ENCODE data around the gene SPEG.

SPEG gene

GRCh38 chr2:219517954-219518778 is 83.5 kb downstream of the SPEG start:
- DNase-seq: no peak

GRCh38 chr2:219519526-219519916 is 84.9 kb downstream of the SPEG start:
- no peak for DNase-seq

GRCh38 chr2:219520079-219520478 is 85.4 kb downstream of the SPEG start:
- no peak for DNase-seq

GRCh38 chr2:219521066-219521880 is 86.6 kb downstream of the SPEG start:
- DNase-seq: no peak

- peak; percentile 62 for DNase-seq
Observed at GRCh38 chr2:219522111-219523030, 87.7 kb downstream of the SPEG start.

- peak; percentile 38 for DNase-seq
Observed at GRCh38 chr2:219523031-219523671, 88.5 kb downstream of the SPEG start.

GRCh38 chr2:219524817-219525216 is 90.2 kb downstream of the SPEG start:
- DNase-seq: no peak

- DNase-seq: no peak
Observed at GRCh38 chr2:219525533-219526232, 91.0 kb downstream of the SPEG start.

- no peak for DNase-seq
Observed at GRCh38 chr2:219526320-219527075, 91.9 kb downstream of the SPEG start.

GRCh38 chr2:219527076-219527394 is 92.4 kb downstream of the SPEG start:
- DNase-seq: no peak

GRCh38 chr2:219527472-219527871 is 92.8 kb downstream of the SPEG start:
- no peak for DNase-seq

GRCh38 chr2:219530048-219530963 is 95.7 kb downstream of the SPEG start:
- peak; percentile 65 for DNase-seq

- DNase-seq: no peak
Observed at GRCh38 chr2:219531639-219532377, 97.2 kb downstream of the SPEG start.

- no peak for DNase-seq
Observed at GRCh38 chr2:219532378-219532649, 97.7 kb downstream of the SPEG start.

GRCh38 chr2:219533930-219534661 is 99.5 kb downstream of the SPEG start:
- no peak for DNase-seq

GRCh38 chr2:219536425-219536824 is 101.8 kb downstream of the SPEG start:
- DNase-seq: no peak

GRCh38 chr2:219536967-219537366 is 102.3 kb downstream of the SPEG start:
- DNase-seq: no peak

GRCh38 chr2:219537657-219538488 is 103.2 kb downstream of the SPEG start:
- no peak for DNase-seq
